WTC11 (cell line): Measurements from ENCODE around the gene SLC9A9.

ENCODE experiments used
- ETV6 ChIP-seq: sonication (generic); formaldehyde crosslinking; IDR thresholded peaks from 2 replicates; pipeline ENCODE4 v1.8.1; 2022; ENCODE audit warnings: mild to moderate bottlenecking, missing genetic modification reagents
- TF ChIP-seq, protein P1 (sequence below): fragments of 200-600 bp; IDR thresholded peaks from 2 replicates; pipeline ENCODE4 v1.8.0; 2022; ENCODE audit warnings: antibody characterized with exemption
- TF ChIP-seq, protein P2 (sequence below): sonication (generic); formaldehyde crosslinking; IDR thresholded peaks from 2 replicates; pipeline ENCODE4 v1.8.1; 2022; ENCODE audit warnings: low read depth, missing genetic modification reagents, borderline replicate concordance

DNA sequence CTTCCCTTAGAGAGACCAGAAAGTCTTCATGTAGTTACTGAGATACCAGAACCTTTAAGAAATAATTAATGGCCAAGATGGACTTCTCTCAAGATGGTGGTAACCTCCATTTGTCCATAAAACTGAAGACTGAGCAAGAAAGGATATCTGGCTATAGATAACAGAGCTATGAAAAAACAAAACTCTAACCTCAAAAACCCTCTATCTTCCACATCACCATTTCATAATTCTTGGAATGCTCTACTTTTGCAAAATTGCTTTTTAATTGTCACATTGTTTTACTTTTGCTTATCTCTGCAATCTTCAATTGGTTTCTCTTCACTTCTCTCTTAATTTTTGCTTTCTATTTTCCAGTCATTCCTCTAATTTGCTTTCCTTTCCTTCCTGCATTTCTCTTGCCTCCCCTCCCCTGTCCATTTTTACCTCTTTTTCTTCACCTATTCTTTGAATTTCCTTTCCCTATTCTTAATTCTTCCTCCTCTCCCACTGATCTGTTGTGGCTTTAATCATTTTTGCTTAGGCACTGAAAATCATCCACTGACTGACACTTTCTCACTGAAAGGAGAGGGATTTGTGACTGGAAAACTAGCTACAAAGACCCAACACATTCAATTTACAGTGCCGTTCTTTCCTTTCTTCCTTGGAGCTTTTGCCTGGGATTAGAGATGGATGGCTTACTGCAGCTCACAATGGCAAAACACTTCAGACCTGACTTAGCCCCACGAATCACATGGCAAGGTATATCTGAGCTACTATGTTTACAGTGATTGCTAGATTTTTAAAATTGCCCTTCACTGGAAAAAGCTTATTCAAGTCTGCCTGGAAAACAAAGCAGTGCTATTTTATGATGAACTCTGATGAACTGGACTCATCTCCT is 485.9 kb downstream of the SLC9A9 start:
- TF ChIP-seq, protein P1, sequence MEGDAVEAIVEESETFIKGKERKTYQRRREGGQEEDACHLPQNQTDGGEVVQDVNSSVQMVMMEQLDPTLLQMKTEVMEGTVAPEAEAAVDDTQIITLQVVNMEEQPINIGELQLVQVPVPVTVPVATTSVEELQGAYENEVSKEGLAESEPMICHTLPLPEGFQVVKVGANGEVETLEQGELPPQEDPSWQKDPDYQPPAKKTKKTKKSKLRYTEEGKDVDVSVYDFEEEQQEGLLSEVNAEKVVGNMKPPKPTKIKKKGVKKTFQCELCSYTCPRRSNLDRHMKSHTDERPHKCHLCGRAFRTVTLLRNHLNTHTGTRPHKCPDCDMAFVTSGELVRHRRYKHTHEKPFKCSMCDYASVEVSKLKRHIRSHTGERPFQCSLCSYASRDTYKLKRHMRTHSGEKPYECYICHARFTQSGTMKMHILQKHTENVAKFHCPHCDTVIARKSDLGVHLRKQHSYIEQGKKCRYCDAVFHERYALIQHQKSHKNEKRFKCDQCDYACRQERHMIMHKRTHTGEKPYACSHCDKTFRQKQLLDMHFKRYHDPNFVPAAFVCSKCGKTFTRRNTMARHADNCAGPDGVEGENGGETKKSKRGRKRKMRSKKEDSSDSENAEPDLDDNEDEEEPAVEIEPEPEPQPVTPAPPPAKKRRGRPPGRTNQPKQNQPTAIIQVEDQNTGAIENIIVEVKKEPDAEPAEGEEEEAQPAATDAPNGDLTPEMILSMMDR = no peak
- TF ChIP-seq ETV6 (CRISPR knock-in tag) = no peak
- TF ChIP-seq, protein P2, sequence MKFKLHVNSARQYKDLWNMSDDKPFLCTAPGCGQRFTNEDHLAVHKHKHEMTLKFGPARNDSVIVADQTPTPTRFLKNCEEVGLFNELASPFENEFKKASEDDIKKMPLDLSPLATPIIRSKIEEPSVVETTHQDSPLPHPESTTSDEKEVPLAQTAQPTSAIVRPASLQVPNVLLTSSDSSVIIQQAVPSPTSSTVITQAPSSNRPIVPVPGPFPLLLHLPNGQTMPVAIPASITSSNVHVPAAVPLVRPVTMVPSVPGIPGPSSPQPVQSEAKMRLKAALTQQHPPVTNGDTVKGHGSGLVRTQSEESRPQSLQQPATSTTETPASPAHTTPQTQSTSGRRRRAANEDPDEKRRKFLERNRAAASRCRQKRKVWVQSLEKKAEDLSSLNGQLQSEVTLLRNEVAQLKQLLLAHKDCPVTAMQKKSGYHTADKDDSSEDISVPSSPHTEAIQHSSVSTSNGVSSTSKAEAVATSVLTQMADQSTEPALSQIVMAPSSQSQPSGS = no peak
